IMR-90 (cell line): ENCODE data around the gene TOR1AIP2. TPM values are rescaled to one million over a fixed set of nuclear protein-coding genes. Genes with fewer than 3 reads are reported as not detected.

Experiments
- ATAC-seq: fragments of 200-7000 bp; cut with Tn5 transposase; 2 replicates; pipeline ENCODE4 v1.9.1; 2020; ENCODE audit warnings: low read depth, mild to moderate bottlenecking, moderate library complexity
- BruUV-seq: library from RNA; stranded (reverse); fragments of 400-500 nt; replicated peaks from 2 replicates; lab custom pipeline; 2021; lab: Mats Ljungman, UMichigan
- CTCF ChIA-PET: fragments of 300-600 bp; formaldehyde crosslinking; extraction: SDS; loops from one replicate; lab custom pipeline; 2021; ENCODE audit warnings: antibody characterized with exemption; lab: Yijun Ruan, JAX
- POLR2A ChIA-PET: fragments of 300-600 bp; sonication (Branson Sonifier 250); formaldehyde crosslinking; loops from one replicate; lab custom pipeline; 2022; ENCODE audit warnings: antibody characterized with exemption; ENCODE audit not compliant: unreplicated experiment; lab: Charles Lee
- DNase-seq: peaks from one replicate; pipeline ENCODE4 v3.0.0; 2013
- H2AFZ ChIP-seq: replicated peaks from 2 replicates; pipeline ENCODE3; 2013; ENCODE audit warnings: low read length, mild to moderate bottlenecking; ENCODE audit not compliant: poor library complexity
- H2AK5ac ChIP-seq: 2 replicates; pipeline ENCODE4 v1.6.1; 2013; ENCODE audit warnings: low read depth, low read length, inconsistent platforms
- H2AK9ac ChIP-seq: replicated peaks from 2 replicates; pipeline ENCODE3; 2013; ENCODE audit warnings: mild to moderate bottlenecking, low read depth, low read length, moderate library complexity; ENCODE audit not compliant: poor library complexity
- H2BK120ac ChIP-seq: 2 replicates; pipeline ENCODE4 v1.6.1; 2013; ENCODE audit warnings: low read depth, low read length, inconsistent platforms
- H2BK15ac ChIP-seq: 3 replicates; pipeline ENCODE4 v1.6.1; 2013; ENCODE audit warnings: low read depth, low read length, inconsistent platforms
- H2BK20ac ChIP-seq: 2 replicates; pipeline ENCODE4 v1.6.1; 2013; ENCODE audit warnings: low read depth, mild to moderate bottlenecking, inconsistent platforms, low read length, moderate library complexity
- H2BK5ac ChIP-seq: 2 replicates; pipeline ENCODE4 v1.6.1; 2013; ENCODE audit warnings: mild to moderate bottlenecking, low read depth, low read length, inconsistent platforms; ENCODE audit not compliant: poor library complexity, severe bottlenecking
- H3K14ac ChIP-seq: replicated peaks from 2 replicates; pipeline ENCODE4 v1.6.1; 2013; ENCODE audit warnings: low read depth, low read length, inconsistent platforms
- H3K18ac ChIP-seq: 2 replicates; pipeline ENCODE4 v1.6.1; 2013; ENCODE audit warnings: low read depth, low read length, control low read depth
- H3K23ac ChIP-seq: 2 replicates; pipeline ENCODE4 v1.6.1; 2013; ENCODE audit warnings: low read depth, low read length, inconsistent platforms
- H3K27ac ChIP-seq: 2 replicates; pipeline ENCODE4 v1.5.1; 2013; ENCODE audit warnings: mild to moderate bottlenecking, control low read depth, low read length; ENCODE audit not compliant: insufficient read depth
- H3K27me3 ChIP-seq: 2 replicates; pipeline ENCODE4 v1.6.1; 2013; ENCODE audit warnings: low read length; ENCODE audit not compliant: control insufficient read depth, insufficient read depth
- H3K36me3 ChIP-seq: 2 replicates; pipeline ENCODE4 v1.6.1; 2013; ENCODE audit warnings: low read length, mixed read lengths; ENCODE audit not compliant: control insufficient read depth, insufficient read depth
- H3K4ac ChIP-seq: 2 replicates; pipeline ENCODE4 v1.6.1; 2013; ENCODE audit warnings: low read depth, low read length, inconsistent platforms
- H3K4me1 ChIP-seq: 2 replicates; pipeline ENCODE4 v1.6.1; 2013; ENCODE audit warnings: low read length, mixed read lengths; ENCODE audit not compliant: control insufficient read depth, insufficient read depth
- H3K4me2 ChIP-seq: 2 replicates; pipeline ENCODE4 v1.6.1; 2013; ENCODE audit warnings: low read depth, mild to moderate bottlenecking, control low read depth, low read length, moderate library complexity
- H3K4me3 ChIP-seq: 2 replicates; pipeline ENCODE4 v1.5.1; 2013; ENCODE audit warnings: low read depth, mild to moderate bottlenecking, control low read depth, low read length, moderate library complexity; ENCODE audit not compliant: insufficient read depth
- H3K56ac ChIP-seq: 2 replicates; pipeline ENCODE4 v1.6.1; 2013; ENCODE audit warnings: low read length, inconsistent platforms; ENCODE audit not compliant: insufficient read depth; ENCODE audit errors: extremely low read depth
- H3K79me1 ChIP-seq, 2 experiments: 2 replicates each; pipeline ENCODE4 v1.6.1; 2013; ENCODE audit warnings: low read length in 2 of 2, inconsistent platforms in 1 of 2, low read depth in 1 of 2
- H3K9ac ChIP-seq: 2 replicates; pipeline ENCODE4 v1.6.1; 2013; ENCODE audit warnings: low read depth, low read length, control low read depth
- H3K9me1 ChIP-seq: 2 replicates; pipeline ENCODE4 v1.6.1; 2013; ENCODE audit warnings: low read length, inconsistent platforms; ENCODE audit not compliant: insufficient read depth
- H3K9me3 ChIP-seq: 2 replicates; pipeline ENCODE4 v1.6.1; 2013; ENCODE audit warnings: low read length; ENCODE audit not compliant: control insufficient read depth, insufficient read depth
- H4K20me1 ChIP-seq: 2 replicates; pipeline ENCODE4 v1.6.1; 2013; ENCODE audit warnings: low read length, inconsistent platforms; ENCODE audit not compliant: insufficient read depth
- H4K5ac ChIP-seq: 2 replicates; pipeline ENCODE4 v1.6.1; 2013; ENCODE audit warnings: mild to moderate bottlenecking, low read depth, low read length, control low read depth
- H4K8ac ChIP-seq, 2 experiments: 2 replicates each; pipeline ENCODE4 v1.6.1; 2013; ENCODE audit warnings: low read depth in 2 of 2, low read length in 2 of 2, control low read depth in 1 of 2, inconsistent platforms in 1 of 2
- H4K91ac ChIP-seq: 2 replicates; pipeline ENCODE4 v1.6.1; 2013; ENCODE audit warnings: low read depth, low read length, inconsistent platforms; ENCODE audit not compliant: insufficient read depth
- MAFK ChIP-seq: IDR thresholded peaks from 2 replicates; pipeline ENCODE4 v1.6.1; 2012; ENCODE audit warnings: low read depth, low read length, improper control_type of control experiment
- WGBS, 2 experiments: methylation state at CpG; one replicate each; pipeline versions ENCODE4 v1.1.5 to v1.1.7; 2013; ENCODE audit warnings: missing lambda C conversion rate in 2 of 2; ENCODE audit not compliant: insufficient read length in 1 of 2; ENCODE audit errors: extremely low coverage in 2 of 2; 5-methylcytosine and 5-hydroxymethylcytosine counted together
- dilution Hi-C: fragments of 300-500 bp; cut with HindIII; formaldehyde crosslinking; loops from one replicate; pipeline ENCODE4 v1.14.3; 2018; ENCODE audit warnings: low sequenced_read_pairs; ENCODE audit not compliant: unreplicated experiment
- in situ Hi-C: fragments of 300-500 bp; cut with MboI; formaldehyde crosslinking; loops from 3 replicates; pipeline ENCODE4 v1.14.3; 2019; ENCODE audit warnings: low sequenced_read_pairs, inconsistent platforms, mixed read lengths
- intact Hi-C: fragments of 100-400 bp; cut with micrococcal nuclease; formaldehyde crosslinking; loops from 2 replicates; pipeline ENCODE4 v1.10.0; 2022
- polyA plus RNA-seq, 3 experiments: library from polyadenylated mRNA; depleted of rRNA; stranded (reverse); fragments of >200 nt; gene quantifications; 2 replicates each; pipeline ENCODE4 v1.2.3, GENCODE V29; 2012; ENCODE audit warnings: low replicate concordance in 1 of 3
- total RNA-seq: library from RNA; depleted of rRNA; stranded (reverse); fragments of >200 nt; gene quantifications from 2 replicates; pipeline ENCODE4 v1.2.3, GENCODE V29; 2012
- TF ChIP-seq, protein P1 (sequence below): conservative IDR thresholded peaks from 2 replicates; pipeline ENCODE4 v1.5.1; 2012; ENCODE audit warnings: mild to moderate bottlenecking, low read depth, low read length, improper control_type of control experiment
- TF ChIP-seq, protein P2 (sequence below): fragments of 150-350 bp; IDR thresholded peaks from 2 replicates; pipeline ENCODE4 v1.6.1; 2017; ENCODE audit warnings: mild to moderate bottlenecking, antibody characterized with exemption, low read length, low read depth

Gene TOR1AIP2
- total and polyA plus RNA-seq, 2 of the 4 experiments (the other 2 are of a cell fraction), result 20.7 to 85.0 TPM

DNA sequence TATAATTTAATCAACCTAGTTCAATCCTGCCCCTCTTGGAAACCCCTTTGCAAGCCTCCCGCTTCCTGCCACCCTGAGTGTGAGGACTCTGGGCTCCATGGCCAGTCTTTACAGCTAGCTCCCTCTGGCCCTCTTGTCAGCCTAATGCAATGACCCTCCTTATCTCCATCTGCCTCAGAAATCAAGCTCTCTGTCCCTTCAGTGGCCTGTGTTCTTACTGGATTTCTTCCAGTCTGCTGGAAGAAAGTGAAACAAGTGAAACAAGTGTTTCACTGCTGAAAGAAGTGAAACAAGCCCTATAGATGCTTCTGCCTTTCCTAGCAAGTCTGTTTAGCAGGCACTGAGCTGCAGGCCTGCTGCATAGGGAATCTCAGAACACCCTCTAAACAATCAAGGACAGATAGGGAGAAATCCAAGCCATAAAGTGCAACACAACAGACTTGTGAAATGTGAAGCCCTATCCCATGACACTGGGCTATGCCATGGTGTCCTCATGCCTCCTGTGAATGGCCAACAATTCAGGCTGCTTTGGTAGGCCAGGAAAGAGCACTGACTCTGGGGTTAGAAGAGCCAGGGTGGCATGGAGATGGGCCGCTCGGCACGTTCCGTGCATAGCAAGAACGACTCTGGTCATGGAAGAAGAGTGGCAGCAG lies 78.6 kb downstream of the TOR1AIP2 start:
- no peak for DNase-seq
- Histone ChIP-seq H3K9me3 (no peaks in the 10 kb centered on the region), H3K36me3 (no peaks in the 10 kb centered on the region), H2BK20ac (no peak overlapping the region), H3K18ac (no peak overlapping the region), H3K27ac (no peak overlapping the region), H3K79me1 (no peaks in the 10 kb centered on the region), H3K23ac (no peak overlapping the region), H4K5ac (no peak overlapping the region), H3K4me3 (no peak overlapping the region), H2BK15ac (no peak overlapping the region), H3K27me3 (peaks cover 59% of the 10 kb centered on the region), H2AK9ac (no peak overlapping the region), H3K4ac (no peak overlapping the region), H3K56ac (no peak overlapping the region), H4K20me1 (no peaks in the 10 kb centered on the region), H2AK5ac (no peak overlapping the region), H3K9me1 (no peaks in the 10 kb centered on the region), H3K4me2 (no peak overlapping the region), H4K8ac (no peak overlapping the region), H3K9ac (no peak overlapping the region), H2BK5ac (no peak overlapping the region), H4K91ac (no peak overlapping the region), H2BK120ac (no peak overlapping the region), H3K4me1 (no peaks in the 10 kb centered on the region), H3K14ac (no peak overlapping the region), H2AFZ (no peak overlapping the region)
- ChIA-PET CTCF (interaction anchor here (1.5 to 3.2 kb wide), 2 partner anchors 10 to 93 kb away, joined by 5 to 13 read pairs; no protein-coding TSS in a partner anchor), POLR2A (no interaction called here)
- no peak for TF ChIP-seq MAFK
- TF ChIP-seq, protein P1, sequence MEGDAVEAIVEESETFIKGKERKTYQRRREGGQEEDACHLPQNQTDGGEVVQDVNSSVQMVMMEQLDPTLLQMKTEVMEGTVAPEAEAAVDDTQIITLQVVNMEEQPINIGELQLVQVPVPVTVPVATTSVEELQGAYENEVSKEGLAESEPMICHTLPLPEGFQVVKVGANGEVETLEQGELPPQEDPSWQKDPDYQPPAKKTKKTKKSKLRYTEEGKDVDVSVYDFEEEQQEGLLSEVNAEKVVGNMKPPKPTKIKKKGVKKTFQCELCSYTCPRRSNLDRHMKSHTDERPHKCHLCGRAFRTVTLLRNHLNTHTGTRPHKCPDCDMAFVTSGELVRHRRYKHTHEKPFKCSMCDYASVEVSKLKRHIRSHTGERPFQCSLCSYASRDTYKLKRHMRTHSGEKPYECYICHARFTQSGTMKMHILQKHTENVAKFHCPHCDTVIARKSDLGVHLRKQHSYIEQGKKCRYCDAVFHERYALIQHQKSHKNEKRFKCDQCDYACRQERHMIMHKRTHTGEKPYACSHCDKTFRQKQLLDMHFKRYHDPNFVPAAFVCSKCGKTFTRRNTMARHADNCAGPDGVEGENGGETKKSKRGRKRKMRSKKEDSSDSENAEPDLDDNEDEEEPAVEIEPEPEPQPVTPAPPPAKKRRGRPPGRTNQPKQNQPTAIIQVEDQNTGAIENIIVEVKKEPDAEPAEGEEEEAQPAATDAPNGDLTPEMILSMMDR, result no peak
- TF ChIP-seq, protein P2, sequence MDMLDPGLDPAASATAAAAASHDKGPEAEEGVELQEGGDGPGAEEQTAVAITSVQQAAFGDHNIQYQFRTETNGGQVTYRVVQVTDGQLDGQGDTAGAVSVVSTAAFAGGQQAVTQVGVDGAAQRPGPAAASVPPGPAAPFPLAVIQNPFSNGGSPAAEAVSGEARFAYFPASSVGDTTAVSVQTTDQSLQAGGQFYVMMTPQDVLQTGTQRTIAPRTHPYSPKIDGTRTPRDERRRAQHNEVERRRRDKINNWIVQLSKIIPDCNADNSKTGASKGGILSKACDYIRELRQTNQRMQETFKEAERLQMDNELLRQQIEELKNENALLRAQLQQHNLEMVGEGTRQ, result no peak
- dilution Hi-C loops (no loop called here), in situ Hi-C loops (no loop called here), intact Hi-C loops (no loop called here)
- 90% methylated on average over 2 of the region's 6 CpGs; no CpG with 5 or more reads in 1 of the 2 experiments for WGBS, 2 experiments
- BruUV-seq, result no TSS peak
- no peak for ATAC-seq
